Stimulated activated CD8-positive, alpha-beta memory T cell treated with anti-CD3 and anti-CD28 coated beads, Interleukin-7, amount 100 ng/mL, for 24 hours (primary cell): ENCODE data around the gene HSFX2.
"Not testable (repeated sequence)": the region's sequence is repeated elsewhere in the genome, so short reads cannot be mapped to it uniquely, and the experiment has no call there.

Source experiments
- DNase-seq: peaks from one replicate; pipeline ENCODE4 v3.0.0-alpha.2; 2020; ENCODE audit warnings: low read depth

Gene HSFX2

GRCh38 chrX:149590993-149591392 is 4.1 kb downstream of the HSFX2 start:
- DNase-seq = not testable (repeated sequence)

GRCh38 chrX:149587359-149587758 is 7.8 kb downstream of the HSFX2 start, which contains the start of gene MAGEA9B:
TSS of gene MAGEA9B (minus strand) at chrX:149587459. CDS start at chrX:149583179, 4,280 bp downstream.
- not testable (repeated sequence) for DNase-seq

GRCh38 chrX:149585631-149586030 is 9.5 kb downstream of the HSFX2 start:
- DNase-seq = not testable (repeated sequence)

GRCh38 chrX:149573456-149573855 is 21.7 kb downstream of the HSFX2 start:
- not testable (repeated sequence) for DNase-seq

GRCh38 chrX:149572743-149573142 is 22.4 kb downstream of the HSFX2 start:
- no peak for DNase-seq

- DNase-seq = no peak
Measured at GRCh38 chrX:149571770-149572169, 23.3 kb downstream of the HSFX2 start.

GRCh38 chrX:149570668-149571067 is 24.4 kb downstream of the HSFX2 start:
- no peak for DNase-seq

GRCh38 chrX:149569770-149570169 is 25.3 kb downstream of the HSFX2 start:
- no peak for DNase-seq

- no peak for DNase-seq
Measured at GRCh38 chrX:149568701-149569296, 26.3 kb downstream of the HSFX2 start.

- no peak for DNase-seq
Measured at GRCh38 chrX:149567621-149568417, 27.3 kb downstream of the HSFX2 start.

- no peak for DNase-seq
Measured at GRCh38 chrX:149563359-149563758, 31.8 kb downstream of the HSFX2 start.

GRCh38 chrX:149555251-149555650 is 39.9 kb downstream of the HSFX2 start:
- DNase-seq = not testable (repeated sequence)

- DNase-seq = not testable (repeated sequence)
Measured at GRCh38 chrX:149551939-149552248, 43.2 kb downstream of the HSFX2 start.

- DNase-seq = not testable (repeated sequence)
Measured at GRCh38 chrX:149551245-149551938, 43.7 kb downstream of the HSFX2 start.

GRCh38 chrX:149550454-149550853 is 44.7 kb downstream of the HSFX2 start:
- DNase-seq = not testable (repeated sequence)

- not testable (repeated sequence) for DNase-seq
Measured at GRCh38 chrX:149549701-149550100, 45.4 kb downstream of the HSFX2 start, which contains the start of gene HSFX3. TSS of gene HSFX3 (minus strand) at chrX:149549924. CDS start at chrX:149549852, 72 bp downstream.

GRCh38 chrX:149547782-149548181 is 47.3 kb downstream of the HSFX2 start:
- not testable (repeated sequence) for DNase-seq

- not testable (repeated sequence) for DNase-seq
Measured at GRCh38 chrX:149546962-149547361, 48.2 kb downstream of the HSFX2 start.

- not testable (repeated sequence) for DNase-seq
Measured at GRCh38 chrX:149545545-149546543, 49.3 kb downstream of the HSFX2 start.
